Testis (tissue), 3 donors: Measurements from ENCODE around the gene PRRT1B. TPM values are rescaled to one million over a fixed set of nuclear protein-coding genes. Genes with fewer than 3 reads are reported as not detected.

ENCODE experiments used
- DNase-seq: peaks from one replicate; pipeline ENCODE4 v3.0.0-alpha.2; 2019
- H3K27ac ChIP-seq, 2 donors: fragments of 200-600 bp; sonication (generic); one replicate each; pipeline ENCODE4 v1.5.1; 2019
- H3K27me3 ChIP-seq: fragments of 200-600 bp; sonication (generic); one replicate; pipeline ENCODE4 v1.5.1; 2019
- H3K36me3 ChIP-seq: fragments of 200-600 bp; sonication (generic); one replicate; pipeline ENCODE4 v1.5.1; 2017; ENCODE audit warnings: low read depth; ENCODE audit errors: missing control alignments
- H3K4me1 ChIP-seq: fragments of 200-600 bp; sonication (generic); one replicate; pipeline ENCODE4 v1.5.1; 2019
- H3K4me3 ChIP-seq, 2 donors: fragments of 200-600 bp; sonication (generic); one replicate each; pipeline ENCODE4 v1.5.1; 2017 to 2019
- H3K9me3 ChIP-seq: fragments of 200-600 bp; sonication (generic); one replicate; pipeline ENCODE4 v1.5.1; 2017
- CTCF ChIP-seq, 3 experiments: fragments of 450-650 bp in 2 of 3; fragments of 200-600 bp in 1 of 3; sonication (generic) in 1 of 3; IDR thresholded peaks; one replicate each; pipeline ENCODE4 v1.5.1; 2016 to 2019; ENCODE audit warnings: antibody characterized with exemption in 3 of 3, mild to moderate bottlenecking in 2 of 3, moderate library complexity in 1 of 3
- POLR2A ChIP-seq: fragments of 450-650 bp; IDR thresholded peaks from one replicate; pipeline ENCODE4 v1.6.1; 2017; ENCODE audit warnings: antibody characterized with exemption, mild to moderate bottlenecking, moderate library complexity
- WGBS, 2 donors: methylation state at CpG; one replicate each; pipeline ENCODE4 v1.1.5; 2018; 5-methylcytosine and 5-hydroxymethylcytosine counted together
- intact Hi-C: fragments of 100-400 bp; cut with DNase I; formaldehyde crosslinking; loops from one replicate; pipeline ENCODE4 v1.15.1; 2023; ENCODE audit warnings: low total_unique reads
- polyA plus RNA-seq: library from polyadenylated mRNA; stranded (reverse); fragments of 350-450 nt; fragmentation: Illumina TruSeq; extraction: RNeasy Lipid Tissue Mini Kit (QIAGEN cat#74804); gene quantifications from one replicate; pipeline ENCODE4 v1.2.3, GENCODE V29; 2014; ENCODE audit warnings: low read depth, low replicate concordance; ENCODE audit not compliant: insufficient read depth
- total RNA-seq, 2 donors: library from RNA; depleted of rRNA; stranded (reverse); fragments of >200 nt; gene quantifications; one replicate each; pipeline ENCODE4 v1.2.3, GENCODE V29; 2016

PRRT1B gene
- total and polyA plus RNA-seq, 3 donors from 2014 or later, result 0.47 TPM; not detected in 2

- Histone ChIP-seq H3K4me1 (no peaks in the 10 kb centered on the region), H3K9me3 (no peaks in the 10 kb centered on the region), H3K36me3 (no peaks in the 10 kb centered on the region), H3K27me3 (no peaks in the 10 kb centered on the region), H3K4me3 (peak overlapping the region in 1 of 2 donors; percentile 26), H3K27ac (no peak overlapping the region)
- no peak for DNase-seq
- intact Hi-C loops, result no loop called here
- no peak for TF ChIP-seq CTCF (IDR thresholded peaks at IDR 0.05)
- no peak for TF ChIP-seq POLR2A
- 46 to 62% methylated on average over 10 to 37 of the region's 60 CpGs for WGBS, 2 donors
Measured at GRCh38 chr9:131554087-131554842, 8.9 kb downstream of the PRRT1B start.

GRCh38 chr9:131554843-131555351 lies 9.6 kb downstream of the PRRT1B start:
- TF ChIP-seq CTCF (IDR thresholded peaks at IDR 0.05), result no peak
- TF ChIP-seq POLR2A, result no peak
- Histone ChIP-seq H3K36me3 (no peaks in the 10 kb centered on the region), H3K4me3 (peak overlapping the region in 1 of 2 donors; percentile 26), H3K27ac (no peak overlapping the region), H3K9me3 (no peaks in the 10 kb centered on the region), H3K27me3 (no peaks in the 10 kb centered on the region), H3K4me1 (no peaks in the 10 kb centered on the region)
- DNase-seq, result no peak
- 35 to 75% methylated on average over 7 to 19 of the region's 54 CpGs for WGBS, 2 donors
- intact Hi-C loops, result no loop called here

GRCh38 chr9:131555841-131556673 lies 10.7 kb downstream of the PRRT1B start:
- no peak overlapping the region for H3K27ac ChIP-seq
- intact Hi-C loops, result no loop called here
- no peaks in the 10 kb centered on the region for H3K36me3 ChIP-seq
- DNase-seq, result no peak
- H3K4me1 ChIP-seq, result no peaks in the 10 kb centered on the region
- H3K9me3 ChIP-seq, result no peaks in the 10 kb centered on the region
- no peak overlapping the region for H3K4me3 ChIP-seq
- no peaks in the 10 kb centered on the region for H3K27me3 ChIP-seq
- TF ChIP-seq POLR2A (no peak), CTCF (IDR thresholded peaks at IDR 0.05) (no peak)
- 75 to 79% methylated on average over 13 to 15 of the region's 15 CpGs for WGBS, 2 donors

GRCh38 chr9:131557855-131558548 lies 12.7 kb downstream of the PRRT1B start:
- H3K36me3 ChIP-seq, result no peaks in the 10 kb centered on the region
- H3K27ac ChIP-seq, result no peak overlapping the region
- no peaks in the 10 kb centered on the region for H3K4me1 ChIP-seq
- no peaks in the 10 kb centered on the region for H3K27me3 ChIP-seq
- intact Hi-C loops, result no loop called here
- WGBS, 2 donors, result 90 to 93% methylated on average over 2 to 25 of the region's 25 CpGs
- no peak for DNase-seq
- no peaks in the 10 kb centered on the region for H3K9me3 ChIP-seq
- TF ChIP-seq CTCF (IDR thresholded peaks at IDR 0.05) (no peak), POLR2A (no peak)
- H3K4me3 ChIP-seq, result no peak overlapping the region
